ENCODE measurements around the gene PSME4. TPM values are rescaled to one million over a fixed set of nuclear protein-coding genes. Genes with fewer than 3 reads are reported as not detected.

PSME4 gene
- total and polyA plus RNA-seq, 8 donors, result 41.5 to 56.9 (median 48.5) TPM

DNA sequence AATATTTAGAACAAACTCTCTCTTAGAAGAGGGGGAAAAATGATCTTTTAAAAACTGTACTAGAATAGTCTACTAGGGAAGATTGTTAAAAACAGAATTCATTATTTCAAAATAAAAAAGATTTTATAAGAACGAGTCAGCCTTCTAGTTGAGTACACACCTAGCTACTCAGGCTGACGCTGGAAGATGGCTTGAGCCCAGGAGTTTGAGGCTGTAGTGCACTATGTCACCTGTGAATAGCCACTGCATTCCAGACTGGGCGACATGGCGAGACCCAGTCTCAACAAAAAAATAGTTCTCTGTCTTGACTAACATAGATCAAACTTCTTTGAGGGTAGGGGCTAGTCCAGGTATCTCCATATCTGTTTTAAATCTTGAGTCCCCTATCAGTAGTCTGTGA is 150.1 kb downstream of the PSME4 start:
- H3K9me3 ChIP-seq, result no peaks in the 10 kb centered on the region
- no peak overlapping the region for H3K4me3 ChIP-seq
- DNase-seq, result no peak
- no peak overlapping the region for H3K27ac ChIP-seq
- peaks cover 0 to 45% of the 10 kb centered on the region in 2 donors for H3K36me3 ChIP-seq
- H3K4me1 ChIP-seq, result no peaks in the 10 kb centered on the region
- TF ChIP-seq, protein P1, sequence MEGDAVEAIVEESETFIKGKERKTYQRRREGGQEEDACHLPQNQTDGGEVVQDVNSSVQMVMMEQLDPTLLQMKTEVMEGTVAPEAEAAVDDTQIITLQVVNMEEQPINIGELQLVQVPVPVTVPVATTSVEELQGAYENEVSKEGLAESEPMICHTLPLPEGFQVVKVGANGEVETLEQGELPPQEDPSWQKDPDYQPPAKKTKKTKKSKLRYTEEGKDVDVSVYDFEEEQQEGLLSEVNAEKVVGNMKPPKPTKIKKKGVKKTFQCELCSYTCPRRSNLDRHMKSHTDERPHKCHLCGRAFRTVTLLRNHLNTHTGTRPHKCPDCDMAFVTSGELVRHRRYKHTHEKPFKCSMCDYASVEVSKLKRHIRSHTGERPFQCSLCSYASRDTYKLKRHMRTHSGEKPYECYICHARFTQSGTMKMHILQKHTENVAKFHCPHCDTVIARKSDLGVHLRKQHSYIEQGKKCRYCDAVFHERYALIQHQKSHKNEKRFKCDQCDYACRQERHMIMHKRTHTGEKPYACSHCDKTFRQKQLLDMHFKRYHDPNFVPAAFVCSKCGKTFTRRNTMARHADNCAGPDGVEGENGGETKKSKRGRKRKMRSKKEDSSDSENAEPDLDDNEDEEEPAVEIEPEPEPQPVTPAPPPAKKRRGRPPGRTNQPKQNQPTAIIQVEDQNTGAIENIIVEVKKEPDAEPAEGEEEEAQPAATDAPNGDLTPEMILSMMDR (IDR thresholded peaks at IDR 0.05), result no peak
- intact Hi-C loops (cut with DNase I), result no loop called here
- H3K27me3 ChIP-seq, result no peaks in the 10 kb centered on the region
- ATAC-seq, result peak; percentile 22

DNA sequence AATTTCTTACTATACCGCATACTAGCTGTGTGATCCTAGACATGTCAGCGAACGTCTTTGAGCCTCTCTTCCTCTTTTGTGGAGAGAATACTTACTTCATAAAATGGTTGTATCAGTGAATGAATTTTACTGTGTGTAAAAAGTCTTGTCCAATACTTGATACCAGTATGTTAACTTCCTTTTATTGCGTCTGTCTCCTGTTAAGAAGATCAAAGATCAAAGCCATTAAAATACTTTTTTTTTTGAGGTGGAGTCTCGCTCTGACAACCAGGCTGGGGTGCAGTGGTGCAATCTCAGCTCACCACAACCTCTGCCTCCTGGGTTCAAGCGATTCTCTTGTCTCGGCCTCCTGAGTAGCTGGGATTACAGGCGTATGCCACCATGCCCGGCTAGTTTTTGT is 150.7 kb downstream of the PSME4 start:
- DNase-seq (no peak), ATAC-seq (no peak)
- H3K27me3 ChIP-seq, result no peaks in the 10 kb centered on the region
- H3K4me3 ChIP-seq, result no peak overlapping the region
- TF ChIP-seq, protein P1 (IDR thresholded peaks at IDR 0.05), result no peak
- H3K9me3 ChIP-seq, result no peaks in the 10 kb centered on the region
- H3K36me3 ChIP-seq, result peaks cover 0 to 52% of the 10 kb centered on the region in 2 donors
- no peaks in the 10 kb centered on the region for H3K4me1 ChIP-seq
- H3K27ac ChIP-seq, result no peak overlapping the region
- intact Hi-C loops (cut with DNase I), result no loop called here

DNA sequence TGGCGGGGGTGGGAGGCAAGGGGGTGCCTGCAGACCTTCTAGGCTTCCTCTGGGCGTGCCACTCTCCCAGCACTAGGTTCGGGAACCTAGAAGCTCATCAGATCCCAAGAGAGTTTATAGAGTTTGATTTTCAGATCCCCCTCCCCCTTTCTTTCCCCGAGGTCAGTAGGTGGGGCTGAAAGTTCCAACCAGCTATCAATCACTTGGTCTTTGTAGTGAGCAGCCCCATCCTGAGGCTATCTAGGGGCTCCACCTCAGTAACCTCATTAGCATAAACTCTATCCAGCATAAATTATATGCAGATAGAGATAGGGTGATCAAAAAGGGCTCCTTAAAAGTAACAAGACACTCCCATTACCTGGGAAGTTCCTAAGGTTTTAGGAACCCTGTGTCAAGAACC is 151.2 kb downstream of the PSME4 start:
- intact Hi-C loops (cut with DNase I), result no loop called here
- DNase-seq, result no peak
- Histone ChIP-seq H3K27ac (no peak overlapping the region), H3K4me3 (no peak overlapping the region), H3K9me3 (no peaks in the 10 kb centered on the region), H3K27me3 (no peaks in the 10 kb centered on the region), H3K36me3 (peaks cover 0 to 56% of the 10 kb centered on the region in 2 donors), H3K4me1 (no peaks in the 10 kb centered on the region)
- ATAC-seq, result no peak
- TF ChIP-seq, protein P1 (IDR thresholded peaks at IDR 0.05), result no peak

DNA sequence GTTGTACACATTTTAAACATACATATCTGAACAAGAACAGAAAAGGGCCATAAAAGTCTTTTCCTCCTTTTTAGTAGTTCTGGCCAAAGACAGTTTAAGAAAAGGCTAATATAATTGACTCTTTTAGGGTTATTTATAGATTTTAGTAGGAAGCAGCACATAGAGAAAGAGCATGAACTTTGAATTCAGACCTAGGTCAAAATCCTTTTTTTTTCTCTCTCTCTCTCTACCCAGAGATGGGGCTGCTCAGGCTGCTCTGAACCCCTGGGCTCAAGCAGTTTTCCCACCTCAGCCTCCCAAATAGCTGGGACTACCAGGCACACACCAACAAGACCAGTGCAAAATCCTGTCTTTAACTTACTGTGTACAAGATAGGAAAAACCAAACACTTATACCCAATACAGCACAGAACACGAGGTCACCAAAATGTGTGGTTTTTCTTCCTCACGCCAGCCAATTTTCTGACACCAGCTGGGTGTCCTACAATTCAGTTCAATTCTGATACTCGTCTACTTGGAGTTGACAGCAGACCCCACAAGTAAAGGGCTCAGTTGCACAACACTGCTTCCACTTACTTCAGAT is 151.8 kb downstream of the PSME4 start:
- H3K4me1 ChIP-seq, result no peaks in the 10 kb centered on the region
- no peak for DNase-seq
- no peak for ATAC-seq
- no peaks in the 10 kb centered on the region for H3K27me3 ChIP-seq
- H3K36me3 ChIP-seq, result peaks cover 0 to 63% of the 10 kb centered on the region in 2 donors
- intact Hi-C loops (cut with DNase I), result no loop called here
- TF ChIP-seq, protein P1 (IDR thresholded peaks at IDR 0.05), result no peak
- H3K9me3 ChIP-seq, result no peaks in the 10 kb centered on the region
- H3K4me3 ChIP-seq, result no peak overlapping the region
- H3K27ac ChIP-seq, result no peak overlapping the region

Small RNA genes lying within 50 kb of the gene (microRNA-seq; reads per million reads assigned to microRNA genes)
- gene MIR3682, result 0 to 0.17 reads per million in 2 donors

Other genes with a start within 250 kb of the PSME4 start
- gene CHAC2, start 203.2 kb downstream of the PSME4 start, total RNA-seq, result 1 to 10 TPM; 5.5 to 9.6 TPM
- gene CHAC2, start 203.2 kb downstream of the PSME4 start, polyA plus RNA-seq (ENCODE audit: insufficient read length in 6 of 6), result 1 to 10 TPM; 1.6 to 3.3 (median 2.1) TPM
- 10 to 100 TPM; 22.7 to 24.1 TPM for gene ASB3, start 184.0 kb downstream of the PSME4 start, total RNA-seq
- 10 to 100 TPM; 30.1 to 39.6 (median 33.9) TPM for gene ASB3, start 184.0 kb downstream of the PSME4 start, polyA plus RNA-seq (ENCODE audit: insufficient read length in 6 of 6)
- gene ERLEC1, start 183.9 kb downstream of the PSME4 start, total RNA-seq, result 10 to 100 TPM; 57.3 to 71.4 TPM
- 10 to 100 TPM; 53.0 to 62.2 (median 57.0) TPM for gene ERLEC1, start 183.9 kb downstream of the PSME4 start, polyA plus RNA-seq (ENCODE audit: insufficient read length in 6 of 6)
- gene GPR75, start 111.0 kb downstream of the PSME4 start, total RNA-seq, result 1 to 10 TPM; 1.3 to 3.0 TPM
- 1 to 10 TPM; 3.3 to 4.7 (median 4.2) TPM for gene GPR75, start 111.0 kb downstream of the PSME4 start, polyA plus RNA-seq (ENCODE audit: insufficient read length in 6 of 6)
- gene ACYP2, start 144.6 kb upstream of the PSME4 start, total RNA-seq, result 10 to 100 TPM; 18.8 to 20.6 TPM
- gene ACYP2, start 144.6 kb upstream of the PSME4 start, polyA plus RNA-seq (ENCODE audit: insufficient read length in 6 of 6), result 10 to 100 TPM; 13.7 to 16.7 (median 15.4) TPM

Measured in left lung (tissue), 10 donors.